Endometrial microvascular endothelial cells (primary cell): ENCODE data around the gene SCNN1B. TPM values are rescaled to one million over a fixed set of nuclear protein-coding genes. Genes with fewer than 3 reads are reported as not detected.

Source experiments
- in situ Hi-C: cut with HindIII; loops from 2 replicates; pipeline ENCODE4 v1.10.0; 2017; ENCODE audit warnings: low sequenced_read_pairs, low pct_unique_long_range_greater_than_20kb; ENCODE audit errors: inconsistent ontology term
- total RNA-seq: library from RNA; depleted of rRNA; stranded (reverse); fragments of >200 nt; gene quantifications from one replicate; pipeline ENCODE4 v1.2.3, GENCODE V29; 2015; ENCODE audit errors: inconsistent ontology term

The SCNN1B gene
- total RNA-seq, 1 donor from 2014 or later = not detected

- in situ Hi-C loops = no loop called here
These were observed 90.1 kb downstream of the SCNN1B start for GRCh38 chr16:23392223-23392600.

- in situ Hi-C loops = no loop called here
These were observed 92.2 kb downstream of the SCNN1B start for GRCh38 chr16:23394141-23394831.

GRCh38 chr16:23395732-23396131 is 93.6 kb downstream of the SCNN1B start:
- in situ Hi-C loops = no loop called here

GRCh38 chr16:23397464-23397863 is 95.4 kb downstream of the SCNN1B start:
- in situ Hi-C loops = no loop called here

- in situ Hi-C loops = no loop called here
These were observed 97.1 kb downstream of the SCNN1B start for GRCh38 chr16:23398987-23399805.

GRCh38 chr16:23400447-23400846 is 98.3 kb downstream of the SCNN1B start:
- in situ Hi-C loops = loop anchor here (25.0 kb wide), 1 partner anchor 238 kb away; no protein-coding TSS in a partner anchor

- in situ Hi-C loops = loop anchor here (25.0 kb wide), 1 partner anchor 239 kb away; no protein-coding TSS in a partner anchor
These were observed 99.0 kb downstream of the SCNN1B start for GRCh38 chr16:23401139-23401538.

GRCh38 chr16:23402100-23402499 is 100.0 kb downstream of the SCNN1B start:
- in situ Hi-C loops = loop anchor here (25.0 kb wide), 1 partner anchor 240 kb away; no protein-coding TSS in a partner anchor

- in situ Hi-C loops = loop anchor here (25.0 kb wide), 1 partner anchor 241 kb away; no protein-coding TSS in a partner anchor
These were observed 101.4 kb downstream of the SCNN1B start for GRCh38 chr16:23403547-23403946.

GRCh38 chr16:23406024-23406423 is 103.9 kb downstream of the SCNN1B start:
- in situ Hi-C loops = loop anchor here (25.0 kb wide), 1 partner anchor 244 kb away; no protein-coding TSS in a partner anchor

- in situ Hi-C loops = loop anchor here (25.0 kb wide), 1 partner anchor 244 kb away; no protein-coding TSS in a partner anchor
These were observed 104.6 kb downstream of the SCNN1B start for GRCh38 chr16:23406546-23407240.

GRCh38 chr16:23407436-23408127 is 105.5 kb downstream of the SCNN1B start:
- in situ Hi-C loops = loop anchor here (25.0 kb wide), 1 partner anchor 245 kb away; no protein-coding TSS in a partner anchor

GRCh38 chr16:23408242-23408822 is 106.2 kb downstream of the SCNN1B start:
- in situ Hi-C loops = loop anchor here (25.0 kb wide), 1 partner anchor 246 kb away; no protein-coding TSS in a partner anchor

GRCh38 chr16:23408823-23409298 is 106.8 kb downstream of the SCNN1B start:
- in situ Hi-C loops = loop anchor here (25.0 kb wide), 1 partner anchor 247 kb away; no protein-coding TSS in a partner anchor

GRCh38 chr16:23409522-23409921 is 107.4 kb downstream of the SCNN1B start:
- in situ Hi-C loops = loop anchor here (25.0 kb wide), 1 partner anchor 247 kb away; no protein-coding TSS in a partner anchor

GRCh38 chr16:23410176-23410575 is 108.1 kb downstream of the SCNN1B start:
- in situ Hi-C loops = loop anchor here (25.0 kb wide), 1 partner anchor 248 kb away; no protein-coding TSS in a partner anchor

GRCh38 chr16:23414731-23415130 is 112.6 kb downstream of the SCNN1B start:
- in situ Hi-C loops = loop anchor here (25.0 kb wide), 1 partner anchor 252 kb away; no protein-coding TSS in a partner anchor

- in situ Hi-C loops = loop anchor here (25.0 kb wide), 1 partner anchor 255 kb away; no protein-coding TSS in a partner anchor
These were observed 114.7 kb downstream of the SCNN1B start for GRCh38 chr16:23416816-23417215.
